Measurements from ENCODE around the gene PTPRG. TPM values are rescaled to one million over a fixed set of nuclear protein-coding genes. Genes with fewer than 3 reads are reported as not detected.

PTPRG gene
- total RNA-seq, 2 experiments from 2014 or later = 0.03 to 0.05 TPM

GRCh38 chr3:62236016-62236415, 674.6 kb downstream of the PTPRG start:
- no peak overlapping the region for H3K4me3 Mint-ChIP-seq
- H3K4me1 ChIP-seq (ENCODE audit: insufficient read depth, low read length) = no peaks in the 10 kb centered on the region
- no peaks in the 10 kb centered on the region for H3K9me3 Mint-ChIP-seq

GRCh38 chr3:62237286-62237948, 676.0 kb downstream of the PTPRG start:
- ChIA-PET CTCF (no interaction called here), POLR2A (no interaction called here)
- H3K36me3 Mint-ChIP-seq (ENCODE audit: low read depth) = no peaks in the 10 kb centered on the region
- H3K27me3 Mint-ChIP-seq = peaks cover 7% of the 10 kb centered on the region
- Histone ChIP-seq H3K4me3 (ENCODE audit: low read length) (no peak overlapping the region), H3K27ac (ENCODE audit: low read depth in 1 of 2, low read length in 2 of 2) (no peak overlapping the region), H3K9me3 (ENCODE audit: control insufficient read depth in 1 of 2, insufficient read depth in 1 of 2, low read length in 2 of 2) (no peaks in the 10 kb centered on the region), H3K4me1 (ENCODE audit: insufficient read depth, low read length) (no peaks in the 10 kb centered on the region), H3K36me3 (ENCODE audit: insufficient read depth, low read length) (no peaks in the 10 kb centered on the region), H3K27me3 (ENCODE audit: control insufficient read depth in 1 of 2, insufficient read depth in 2 of 2, low read length in 2 of 2) (no peaks in the 10 kb centered on the region)
- no peaks in the 10 kb centered on the region for H3K9me3 Mint-ChIP-seq
- H3K27ac Mint-ChIP-seq = no peak overlapping the region
- intact Hi-C loops (cut with DNase I, micrococcal nuclease) = no loop called here
- no peak for TF ChIP-seq CTCF (IDR thresholded peaks at IDR 0.05)
- no peak overlapping the region for H3K4me3 Mint-ChIP-seq
- ATAC-seq (ENCODE audit: poor library complexity) = no peak
- no peak for DNase-seq
- H3K4me1 Mint-ChIP-seq (ENCODE audit: low read depth) = no peaks in the 10 kb centered on the region

More at GRCh38 chr3:62236016-62236415, 674.6 kb downstream of the PTPRG start:
- Histone ChIP-seq H3K27ac (ENCODE audit: low read depth in 1 of 2, low read length in 2 of 2) (no peak overlapping the region), H3K9me3 (ENCODE audit: control insufficient read depth in 1 of 2, insufficient read depth in 1 of 2, low read length in 2 of 2) (no peaks in the 10 kb centered on the region), H3K4me3 (ENCODE audit: low read length) (no peak overlapping the region), H3K36me3 (ENCODE audit: insufficient read depth, low read length) (no peaks in the 10 kb centered on the region), H3K27me3 (ENCODE audit: control insufficient read depth in 1 of 2, insufficient read depth in 2 of 2, low read length in 2 of 2) (no peaks in the 10 kb centered on the region)
- no peak for TF ChIP-seq CTCF (IDR thresholded peaks at IDR 0.05)
- DNase-seq (no peak), ATAC-seq (ENCODE audit: poor library complexity) (no peak)
- CTCF ChIA-PET = no interaction called here
- H3K27ac Mint-ChIP-seq = no peak overlapping the region
- intact Hi-C loops (cut with DNase I, micrococcal nuclease) = no loop called here
- peaks cover 5% of the 10 kb centered on the region for H3K27me3 Mint-ChIP-seq
- no peaks in the 10 kb centered on the region for H3K4me1 Mint-ChIP-seq (ENCODE audit: low read depth)
- POLR2A ChIA-PET = no interaction called here
- no peaks in the 10 kb centered on the region for H3K36me3 Mint-ChIP-seq (ENCODE audit: low read depth)

GRCh38 chr3:62238003-62238402, 676.6 kb downstream of the PTPRG start:
- Histone ChIP-seq H3K4me3 (ENCODE audit: low read length) (no peak overlapping the region), H3K27ac (ENCODE audit: low read depth in 1 of 2, low read length in 2 of 2) (no peak overlapping the region), H3K27me3 (ENCODE audit: control insufficient read depth in 1 of 2, insufficient read depth in 2 of 2, low read length in 2 of 2) (no peaks in the 10 kb centered on the region), H3K9me3 (ENCODE audit: control insufficient read depth in 1 of 2, insufficient read depth in 1 of 2, low read length in 2 of 2) (no peaks in the 10 kb centered on the region), H3K4me1 (ENCODE audit: insufficient read depth, low read length) (no peaks in the 10 kb centered on the region), H3K36me3 (ENCODE audit: insufficient read depth, low read length) (no peaks in the 10 kb centered on the region)
- no peak for TF ChIP-seq CTCF (IDR thresholded peaks at IDR 0.05)
- POLR2A ChIA-PET = no interaction called here
- H3K9me3 Mint-ChIP-seq = no peaks in the 10 kb centered on the region
- H3K4me1 Mint-ChIP-seq (ENCODE audit: low read depth) = no peaks in the 10 kb centered on the region
- DNase-seq (no peak), ATAC-seq (ENCODE audit: poor library complexity) (no peak)
- no peak overlapping the region for H3K4me3 Mint-ChIP-seq
- H3K36me3 Mint-ChIP-seq (ENCODE audit: low read depth) = no peaks in the 10 kb centered on the region
- intact Hi-C loops (cut with DNase I, micrococcal nuclease) = no loop called here
- H3K27ac Mint-ChIP-seq = no peak overlapping the region
- peaks cover 10% of the 10 kb centered on the region for H3K27me3 Mint-ChIP-seq
- CTCF ChIA-PET = no interaction called here

All from CD4-positive, alpha-beta T cell (primary cell).